ENCODE measurements around the gene SCO2. TPM values are rescaled to one million over a fixed set of nuclear protein-coding genes. Genes with fewer than 3 reads are reported as not detected.

The SCO2 gene
- total and polyA plus RNA-seq, 10 of the 15 experiments (the other 5 are each of a cell fraction or from before 2014, with no cell fraction given), result 0.18 to 16.0 (median 2.4) TPM; not detected in 1

- ChIA-PET CTCF (interaction anchor here (1.1 to 2.4 kb wide), 3 partner anchors 11 to 91 kb away, joined by 3 to 12 read pairs (median 6); no protein-coding TSS in a partner anchor), RAD21 (ENCODE audit: unreplicated experiment) (interaction anchor here (0.7 to 6.3 kb wide), 4 partner anchors 11 to 92 kb away, joined by 3 to 106 read pairs (median 10); partner anchors contain the start of genes LMF2 and NCAPH2), POLR2A (interaction anchor here (0.7 to 6.5 kb wide), 9 partner anchors 9 to 91 kb away, joined by 3 to 232 read pairs (median 5); partner anchors contain the start of genes KLHDC7B, LMF2, NCAPH2 and SYCE3), SMC1A (ENCODE audit: uncharacterized antibody, unreplicated experiment) (interaction anchor here (1.1 to 5.8 kb wide), 3 partner anchors 11 to 91 kb away, joined by 5 to 58 read pairs (median 10); partner anchors contain the start of gene SYCE3)
- Histone ChIP-seq H3K4me3 (peak overlapping the region; percentile 78), H2AFZ (ENCODE audit: control insufficient read depth, low read depth, low read length) (no peak overlapping the region), H3K4me2 (ENCODE audit: control insufficient read depth, insufficient read depth) (peak overlapping the region; percentile 71), H3K36me3 (ENCODE audit: control insufficient read depth in 2 of 2, insufficient read depth in 2 of 2, low read length in 1 of 2) (no peaks in the 10 kb centered on the region; a peak in 3 of 4 replicates), H3K9me3 (replicated peaks; ENCODE audit: control insufficient read depth, insufficient read depth, low read length) (no peaks in the 10 kb centered on the region), H3K27ac (ENCODE audit: control insufficient read depth, insufficient read depth) (peak overlapping the region; percentile 100), H3K4me1 (ENCODE audit: control insufficient read depth, insufficient read depth, low read length) (peaks cover 30% of the 10 kb centered on the region), H3K27me3 (replicated peaks in 1 of 2; ENCODE audit: control insufficient read depth in 2 of 2, insufficient read depth in 2 of 2, low read length in 1 of 2) (no peaks in the 10 kb centered on the region), H3K9ac (ENCODE audit: control insufficient read depth, insufficient read depth, low read length) (peak overlapping the region; percentile 100), H3K79me2 (ENCODE audit: control insufficient read depth, insufficient read depth, low read length) (peaks cover 70% of the 10 kb centered on the region), H4K20me1 (ENCODE audit: control insufficient read depth, insufficient read depth) (no peaks in the 10 kb centered on the region)
- no peak for FAIRE-seq
- no peak for ATAC-seq
- intact Hi-C loops (cut with micrococcal nuclease; ENCODE audit: unreplicated experiment) (loop anchor here (5.0 kb wide), 2 partner anchors 33 to 53 kb away; partner anchors contain the start of genes CHKB and SYCE3), in situ Hi-C loops (cut with MboI) (loop anchor here (5.0 kb wide), 1 partner anchor 93 kb away; no protein-coding TSS in a partner anchor)
- no peak for DNase-seq (ENCODE audit: low read depth, low spot score)
- 5% methylated on average over 50 of the region's 50 CpGs for WGBS (ENCODE audit: insufficient coverage, insufficient replicate concordance, low lambda C conversion rate, missing lambda C conversion rate)
- TSS peak; percentile 58 for BruUV-seq (replicated peaks)
- TF ChIP-seq NBN (IDR thresholded peaks at IDR 0.05), result 0 out of 2 replicates have a peak, but pooled peaks have one; percentile 28
- TF ChIP-seq ZNF217 (IDR thresholded peaks at IDR 0.05), result no peak
- 0 out of 2 replicates have a peak, but pooled peaks have one; percentile 6 for TF ChIP-seq RCOR1 (conservative IDR thresholded peaks at IDR 0.05; ENCODE audit: low read depth, low read length)
- peak; percentile 7; the same call in 1 of the 2 replicates for TF ChIP-seq POLR2AphosphoS5 (IDR thresholded peaks at IDR 0.05; ENCODE audit: low read length)
- TF ChIP-seq HDGF (IDR thresholded peaks at IDR 0.05), result 0 out of 2 replicates have a peak, but pooled peaks have one; percentile 54
- peak; percentile 18; the same call in 1 of the 2 replicates for TF ChIP-seq NR2F1 (conservative IDR thresholded peaks at IDR 0.05)
- no peak for TF ChIP-seq ZNF207 (IDR thresholded peaks at IDR 0.05; ENCODE audit: borderline replicate concordance)
- TF ChIP-seq ZBTB4 (CRISPR knock-in tag; IDR thresholded peaks at IDR 0.05), result no peak
- TF ChIP-seq NFYA (IDR thresholded peaks at IDR 0.05; ENCODE audit: borderline replicate concordance, low read depth, low read length), result no peak
- peak; percentile 76 for TF ChIP-seq POLR2AphosphoS2 (IDR thresholded peaks at IDR 0.05; ENCODE audit: low read depth, low read length)
- TF ChIP-seq IKZF1 (conservative IDR thresholded peaks at IDR 0.05), result no peak
- 0 out of 2 replicates have a peak, but pooled peaks have one; percentile 16 for TF ChIP-seq MTA2 (IDR thresholded peaks at IDR 0.05; ENCODE audit: low read depth)
- TF ChIP-seq POU2F2 (IDR thresholded peaks at IDR 0.05; ENCODE audit: borderline replicate concordance, low read depth, low read length), result 0 out of 3 replicates have a peak, but pooled peaks have one; percentile 5
- no peak for TF ChIP-seq CHD1 (IDR thresholded peaks at IDR 0.05; ENCODE audit: low read depth, low read length)
- 0 out of 2 replicates have a peak, but pooled peaks have one; percentile 23 for TF ChIP-seq ZBTB40 (IDR thresholded peaks at IDR 0.05; ENCODE audit: borderline replicate concordance)
Observed at GRCh38 chr22:50529416-50529896, 4.1 kb upstream of the SCO2 start.

All from GM12878 (cell line).